ENCODE results near the gene GORASP2. TPM values are rescaled to one million over a fixed set of nuclear protein-coding genes. Genes with fewer than 3 reads are reported as not detected.

Gene GORASP2
- total and polyA plus RNA-seq, 2 donors from 2014 or later: 40.4 to 70.4 TPM

DNA sequence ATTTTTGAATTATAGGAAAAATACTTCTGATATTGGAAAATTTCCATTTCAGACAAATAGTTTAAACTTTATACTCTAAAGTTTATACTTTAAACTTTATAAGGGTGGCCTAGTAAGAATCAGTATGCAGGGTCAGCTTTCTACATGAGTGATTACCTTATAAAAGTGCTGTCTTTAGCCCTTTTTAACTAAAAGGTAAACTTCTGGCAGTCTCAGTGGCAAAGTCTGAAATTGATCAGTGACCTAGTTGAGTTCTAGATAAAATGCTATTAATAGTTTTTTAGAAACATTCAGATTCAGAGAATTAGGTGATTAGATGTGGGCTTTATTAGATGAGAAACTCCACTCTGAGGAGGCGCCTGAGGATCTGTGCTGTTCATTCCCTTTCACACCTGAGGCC is 15.5 kb downstream of the GORASP2 start:
- H3K36me3 ChIP-seq (ENCODE audit: control insufficient read depth in 2 of 3, insufficient read depth in 3 of 3, low read length in 3 of 3): peaks cover 0 to 1% (median under 1%) of the 10 kb centered on the region in 3 donors
- DNase-seq (no peak), FAIRE-seq (peak; percentile 56)
- TF ChIP-seq, protein P1, sequence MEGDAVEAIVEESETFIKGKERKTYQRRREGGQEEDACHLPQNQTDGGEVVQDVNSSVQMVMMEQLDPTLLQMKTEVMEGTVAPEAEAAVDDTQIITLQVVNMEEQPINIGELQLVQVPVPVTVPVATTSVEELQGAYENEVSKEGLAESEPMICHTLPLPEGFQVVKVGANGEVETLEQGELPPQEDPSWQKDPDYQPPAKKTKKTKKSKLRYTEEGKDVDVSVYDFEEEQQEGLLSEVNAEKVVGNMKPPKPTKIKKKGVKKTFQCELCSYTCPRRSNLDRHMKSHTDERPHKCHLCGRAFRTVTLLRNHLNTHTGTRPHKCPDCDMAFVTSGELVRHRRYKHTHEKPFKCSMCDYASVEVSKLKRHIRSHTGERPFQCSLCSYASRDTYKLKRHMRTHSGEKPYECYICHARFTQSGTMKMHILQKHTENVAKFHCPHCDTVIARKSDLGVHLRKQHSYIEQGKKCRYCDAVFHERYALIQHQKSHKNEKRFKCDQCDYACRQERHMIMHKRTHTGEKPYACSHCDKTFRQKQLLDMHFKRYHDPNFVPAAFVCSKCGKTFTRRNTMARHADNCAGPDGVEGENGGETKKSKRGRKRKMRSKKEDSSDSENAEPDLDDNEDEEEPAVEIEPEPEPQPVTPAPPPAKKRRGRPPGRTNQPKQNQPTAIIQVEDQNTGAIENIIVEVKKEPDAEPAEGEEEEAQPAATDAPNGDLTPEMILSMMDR (IDR thresholded peaks at IDR 0.05; ENCODE audit: borderline replicate concordance, extremely low read depth, insufficient read depth): no peak
- peaks cover 0 to 6% (median 0%) of the 10 kb centered on the region in 3 donors for H3K4me1 ChIP-seq (ENCODE audit: control insufficient read depth in 2 of 3, insufficient read depth in 2 of 3, low read depth in 1 of 3, low read length in 3 of 3)
- peak overlapping the region; percentile 14 to 23 for H3K27ac ChIP-seq (ENCODE audit: low read depth in 2 of 2, low read length in 2 of 2)
- H3K9ac ChIP-seq (ENCODE audit: low read length in 3 of 3): no peak overlapping the region
- no peaks in the 10 kb centered on the region for H3K27me3 ChIP-seq (ENCODE audit: control insufficient read depth, insufficient read depth, low read length)
- H3K4me3 ChIP-seq (ENCODE audit: low read length in 3 of 3): no peak overlapping the region
- no peaks in the 10 kb centered on the region for H3K9me3 ChIP-seq (ENCODE audit: control insufficient read depth in 2 of 3, insufficient read depth in 1 of 3, low read length in 3 of 3)
- intact Hi-C loops (cut with DNase I): no loop called here

DNA sequence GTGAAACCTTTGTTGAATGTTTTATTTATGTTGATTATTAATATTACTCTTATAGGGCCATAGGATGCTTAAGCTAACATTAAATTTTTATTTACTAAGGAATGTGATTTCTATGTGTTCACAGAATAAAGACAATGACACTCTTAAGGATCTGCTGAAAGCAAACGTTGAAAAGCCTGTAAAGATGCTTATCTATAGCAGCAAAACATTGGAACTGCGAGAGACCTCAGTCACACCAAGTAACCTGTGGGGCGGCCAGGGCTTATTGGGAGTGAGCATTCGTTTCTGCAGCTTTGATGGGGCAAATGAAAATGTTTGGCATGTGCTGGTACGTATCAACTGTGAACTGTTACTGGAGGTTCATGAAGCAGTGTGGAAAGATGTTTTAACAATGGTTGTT is 20.4 kb downstream of the GORASP2 start:
- Histone ChIP-seq H3K4me3 (ENCODE audit: low read length in 3 of 3) (no peak overlapping the region), H3K27me3 (ENCODE audit: control insufficient read depth, insufficient read depth, low read length) (no peaks in the 10 kb centered on the region), H3K9me3 (ENCODE audit: control insufficient read depth in 2 of 3, insufficient read depth in 1 of 3, low read length in 3 of 3) (no peaks in the 10 kb centered on the region), H3K9ac (ENCODE audit: low read length in 3 of 3) (no peak overlapping the region), H3K4me1 (ENCODE audit: control insufficient read depth in 2 of 3, insufficient read depth in 2 of 3, low read depth in 1 of 3, low read length in 3 of 3) (peaks cover 0 to 6% (median 0%) of the 10 kb centered on the region in 3 donors), H3K27ac (ENCODE audit: low read depth in 2 of 2, low read length in 2 of 2) (no peak overlapping the region), H3K36me3 (ENCODE audit: control insufficient read depth in 2 of 3, insufficient read depth in 3 of 3, low read length in 3 of 3) (peaks cover 9 to 41% (median 30%) of the 10 kb centered on the region in 3 donors)
- FAIRE-seq: no peak
- intact Hi-C loops (cut with DNase I): no loop called here
- TF ChIP-seq, protein P1 (IDR thresholded peaks at IDR 0.05; ENCODE audit: borderline replicate concordance, extremely low read depth, insufficient read depth): no peak
- DNase-seq: no peak

DNA sequence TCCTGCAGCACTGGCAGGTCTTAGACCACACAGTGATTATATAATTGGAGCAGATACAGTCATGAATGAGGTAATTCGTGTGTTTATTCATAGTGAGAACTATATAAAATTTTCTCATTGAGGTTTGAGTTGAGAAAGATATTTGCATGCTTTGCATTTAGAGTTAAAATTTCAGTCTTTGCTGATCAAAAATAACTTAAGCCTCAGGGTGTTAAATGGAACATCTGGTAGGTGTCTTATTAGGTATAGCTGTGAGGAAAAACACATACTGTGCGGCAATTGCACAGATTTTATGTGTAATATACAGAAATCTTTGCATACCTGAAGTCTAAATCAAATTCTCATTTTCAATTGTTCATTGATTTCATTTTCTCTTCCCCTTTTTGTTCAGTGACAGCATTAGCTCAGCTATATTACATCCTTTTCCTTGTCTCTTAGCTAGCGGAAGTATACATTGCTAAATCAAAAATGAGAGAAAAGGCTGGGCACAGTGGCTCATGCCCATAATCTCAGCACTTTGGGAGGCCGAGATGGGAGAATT is 21.2 kb downstream of the GORASP2 start:
- intact Hi-C loops (cut with DNase I): no loop called here
- FAIRE-seq: no peak
- no peak overlapping the region for H3K4me3 ChIP-seq (ENCODE audit: low read length in 3 of 3)

More for the DNA sequence above, 21.2 kb downstream of the GORASP2 start:
- Histone ChIP-seq H3K27ac (ENCODE audit: low read depth in 2 of 2, low read length in 2 of 2) (no peak overlapping the region), H3K27me3 (ENCODE audit: control insufficient read depth, insufficient read depth, low read length) (no peaks in the 10 kb centered on the region), H3K4me1 (ENCODE audit: control insufficient read depth in 2 of 3, insufficient read depth in 2 of 3, low read depth in 1 of 3, low read length in 3 of 3) (no peaks in the 10 kb centered on the region), H3K9me3 (ENCODE audit: control insufficient read depth in 2 of 3, insufficient read depth in 1 of 3, low read length in 3 of 3) (no peaks in the 10 kb centered on the region), H3K9ac (ENCODE audit: low read length in 3 of 3) (no peak overlapping the region), H3K36me3 (ENCODE audit: control insufficient read depth in 2 of 3, insufficient read depth in 3 of 3, low read length in 3 of 3) (peaks cover 12 to 46% (median 37%) of the 10 kb centered on the region in 3 donors)
- TF ChIP-seq, protein P1 (IDR thresholded peaks at IDR 0.05; ENCODE audit: borderline replicate concordance, extremely low read depth, insufficient read depth): no peak
- DNase-seq: no peak

Data from kidney (tissue), 14 donors.